GM18511 (cell line): ENCODE measurements around the gene CEP295NL.
"Not testable (repeated sequence)": the region's sequence is repeated elsewhere in the genome, so short reads cannot be mapped to it uniquely, and the experiment has no call there.

Experiments used
- ATAC-seq: cut with Tn5 transposase; IDR thresholded peaks from one replicate; pipeline ENCODE4 v1.9.1; 2021; ENCODE audit warnings: mild to moderate bottlenecking, moderate library complexity; ENCODE audit not compliant: unreplicated experiment

Gene CEP295NL

DNA sequence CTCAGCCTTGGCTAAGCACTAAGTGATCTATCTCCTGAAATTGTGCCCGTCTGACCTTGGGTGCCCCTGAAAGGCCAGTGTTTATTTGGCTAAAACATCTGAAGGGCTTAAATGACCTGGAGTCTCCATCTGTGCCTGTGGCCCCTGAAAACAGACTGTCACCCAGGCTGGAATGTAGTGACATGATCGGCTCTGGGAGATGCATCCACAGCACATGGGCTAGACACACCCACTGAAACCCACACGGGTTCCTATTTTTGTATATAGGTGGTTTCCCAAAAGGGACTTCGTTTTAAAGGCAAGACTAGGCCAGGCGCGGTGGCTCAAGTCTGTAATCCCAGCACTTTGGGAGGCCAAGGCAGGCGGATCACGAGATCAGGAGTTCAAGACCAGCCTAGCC lies 13.5 kb downstream of the CEP295NL start:
- no peak for ATAC-seq

DNA sequence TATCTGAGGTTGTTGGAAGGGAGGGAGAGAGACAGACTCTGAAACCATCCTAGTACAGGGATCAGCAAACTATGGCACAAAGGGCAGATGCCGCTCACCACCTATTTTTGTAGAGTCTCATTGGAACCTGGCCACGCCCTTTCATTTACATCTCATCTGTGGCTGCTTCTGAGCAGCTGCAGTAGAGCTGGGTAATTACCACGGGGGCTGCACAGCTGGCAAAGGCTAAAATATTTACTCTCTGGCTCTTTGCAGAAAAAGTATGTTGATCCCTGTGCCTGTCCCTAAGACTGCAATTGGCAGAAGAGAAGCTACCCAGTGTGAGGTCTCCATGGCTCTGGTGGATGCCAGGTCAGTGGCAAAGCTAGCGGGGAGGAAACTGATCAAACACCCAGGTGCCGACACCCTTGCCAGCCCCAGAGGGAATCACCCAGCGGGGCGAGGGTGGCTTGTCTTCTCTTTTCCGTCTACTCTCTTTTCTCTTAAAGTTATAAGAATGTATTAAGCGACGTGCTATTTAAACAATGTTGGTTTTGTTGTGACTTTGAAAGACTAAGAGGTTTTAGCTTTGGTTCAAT lies 14.0 kb downstream of the CEP295NL start:
- no peak for ATAC-seq

DNA sequence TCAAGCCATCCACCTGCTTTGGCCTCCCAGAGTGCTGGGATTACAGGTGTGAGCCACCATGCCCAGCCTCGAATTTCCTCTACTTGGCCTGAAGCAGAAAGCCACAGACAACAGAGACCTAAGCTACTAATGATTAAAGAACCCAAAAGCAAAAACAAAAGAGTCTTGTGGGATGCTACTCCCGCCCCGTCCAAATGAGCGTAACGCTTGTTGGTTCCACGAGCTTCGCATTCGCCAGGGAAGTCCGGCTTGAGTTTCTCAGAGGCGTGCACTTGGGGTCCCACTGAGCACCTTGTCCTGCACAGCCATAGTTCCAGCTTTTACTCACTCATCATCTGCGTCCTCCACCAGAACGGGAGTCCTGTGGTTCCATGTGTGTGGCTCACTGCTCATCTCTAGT lies 16.0 kb downstream of the CEP295NL start:
- ATAC-seq = no peak

DNA sequence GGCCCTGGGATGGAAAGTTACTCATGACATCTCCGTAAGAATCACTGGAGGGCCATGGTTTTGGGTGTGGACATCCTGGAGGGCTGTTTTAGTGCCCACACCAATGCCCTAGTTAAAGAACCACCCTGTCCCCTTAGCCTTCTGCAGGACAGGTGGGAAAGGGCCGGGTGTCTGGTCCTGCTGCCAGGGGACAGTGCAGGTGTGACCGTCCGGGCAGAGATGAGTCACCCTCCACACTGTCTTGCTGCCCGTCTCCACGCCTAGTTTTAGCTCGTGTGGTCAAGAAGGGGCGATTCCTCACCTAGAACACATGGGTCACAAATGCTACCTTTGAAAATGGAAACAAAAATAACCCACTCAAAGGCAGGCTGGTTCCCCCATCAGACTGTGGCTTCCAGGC lies 17.0 kb downstream of the CEP295NL start:
- ATAC-seq = no peak

DNA sequence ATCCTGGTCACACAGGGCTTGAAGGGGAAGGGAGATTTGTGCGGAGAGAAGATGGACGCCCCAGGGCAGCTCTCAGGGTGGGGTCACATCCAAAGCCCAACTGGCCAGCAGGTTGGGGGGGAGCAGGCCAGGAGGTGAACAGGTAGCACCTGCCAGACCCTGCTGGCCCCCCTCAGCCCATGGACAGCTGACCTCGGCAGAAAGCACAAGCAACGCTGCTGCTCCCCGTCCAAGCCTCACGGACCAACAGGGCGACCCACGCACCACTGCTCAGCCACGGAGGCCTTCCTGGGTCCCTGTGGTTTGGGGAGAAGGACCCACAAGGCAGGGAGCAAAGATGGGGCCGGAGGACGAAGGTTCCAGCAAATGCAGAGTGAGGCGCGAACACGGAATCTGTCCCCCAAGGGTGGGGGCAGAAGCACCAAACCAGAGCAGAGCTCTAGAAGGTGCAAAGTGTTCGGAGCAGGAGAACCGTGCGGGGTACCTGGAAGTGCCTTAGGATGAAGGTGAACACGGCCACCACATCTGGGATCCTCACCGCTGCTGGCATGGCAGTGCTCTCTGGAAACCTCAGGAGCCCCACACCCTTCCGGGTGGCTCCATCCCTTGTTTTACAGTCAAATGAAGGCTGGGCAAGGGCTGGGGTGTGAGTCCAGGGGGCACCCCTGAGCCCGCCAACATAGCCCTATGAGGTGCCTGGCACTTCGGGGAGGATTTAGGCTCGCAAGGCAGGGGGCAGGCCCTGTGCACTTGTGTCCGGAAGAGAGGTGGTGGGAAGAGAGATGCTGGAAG lies 17.9 kb downstream of the CEP295NL start:
- no peak for ATAC-seq

DNA sequence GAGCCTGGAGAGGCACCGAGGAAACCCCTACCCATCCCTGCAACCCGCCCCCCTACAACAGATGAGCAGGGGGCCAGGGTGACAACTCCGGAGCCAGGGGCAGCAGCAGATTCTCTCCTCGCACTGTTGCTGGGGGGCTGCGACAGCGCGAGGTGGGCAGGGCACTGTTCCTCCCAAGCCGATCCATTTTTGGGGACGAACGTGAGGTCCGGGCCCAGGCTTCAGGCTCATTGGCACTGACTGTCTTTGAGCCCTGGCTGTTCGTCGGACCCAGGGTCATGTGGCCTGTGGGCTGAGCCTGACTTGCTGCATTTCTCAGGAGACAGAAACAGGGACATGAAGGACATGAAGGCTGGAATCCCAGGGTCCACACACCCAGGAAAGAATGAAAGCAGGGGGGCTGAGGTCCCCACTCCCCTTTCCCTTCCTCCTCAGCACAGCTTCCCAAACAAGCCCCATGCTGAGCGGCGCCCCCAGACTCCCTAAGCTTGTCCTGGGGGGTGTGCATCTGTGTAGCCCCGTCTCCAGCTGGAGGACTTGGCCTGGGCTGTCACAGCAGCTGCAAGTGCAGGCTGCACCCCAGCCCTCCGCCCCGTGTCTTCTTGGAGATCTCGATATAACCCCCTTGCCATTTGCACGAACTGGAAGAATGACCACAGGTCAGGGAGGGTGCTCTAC lies 18.7 kb downstream of the CEP295NL start:
- no peak for ATAC-seq

DNA sequence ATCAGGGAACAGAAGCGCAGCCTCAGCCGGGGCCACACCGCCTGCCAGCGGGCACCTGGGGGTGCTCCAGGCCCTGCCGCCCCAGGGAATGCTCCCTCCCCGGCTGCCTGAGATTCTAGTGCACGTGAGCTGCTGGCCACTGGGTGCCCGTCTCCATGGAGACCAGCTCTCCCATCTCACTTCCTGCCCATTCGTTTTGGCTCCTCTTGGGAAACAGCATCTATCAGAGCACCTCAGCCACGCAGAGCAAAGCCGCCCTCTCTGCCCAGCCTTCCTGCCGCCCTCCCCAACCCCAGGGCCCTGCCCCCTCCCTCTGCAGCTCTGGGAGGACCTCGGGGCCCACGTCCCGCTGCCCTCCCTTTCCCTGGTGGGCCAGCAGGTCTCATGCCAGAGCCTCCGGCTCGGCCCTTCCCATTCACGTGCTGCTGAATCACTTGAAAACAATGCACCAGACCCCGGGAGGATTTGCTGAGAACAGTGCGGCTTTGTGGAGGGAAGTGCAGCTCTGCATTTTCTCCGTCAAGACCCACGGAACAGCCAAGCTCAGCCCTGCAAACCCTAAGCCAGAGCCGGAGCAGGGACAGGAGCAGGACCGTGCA lies 19.4 kb downstream of the CEP295NL start:
- ATAC-seq = no peak

DNA sequence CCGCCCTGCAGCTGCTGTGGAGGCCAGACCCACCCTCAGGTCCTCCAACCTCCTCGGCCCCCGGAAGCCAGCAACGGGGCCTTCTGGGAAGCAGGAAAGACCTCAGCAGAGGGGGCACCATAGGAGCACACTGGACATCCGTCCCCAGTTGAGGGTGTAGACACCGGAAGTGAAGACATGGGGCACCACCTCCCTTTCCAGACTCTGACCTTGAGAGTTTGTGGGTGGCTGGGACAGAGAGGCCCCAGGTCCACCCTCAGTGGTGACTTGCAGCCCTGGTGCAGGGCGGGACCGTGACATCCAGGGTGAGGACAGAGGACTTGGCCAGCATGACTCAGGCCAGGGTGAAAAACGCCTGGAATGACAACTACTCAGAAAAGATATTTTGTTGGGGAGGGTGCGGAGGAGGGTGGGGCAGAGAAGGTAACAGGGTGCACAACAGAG lies 19.9 kb downstream of the CEP295NL start:
- no peak for ATAC-seq

DNA sequence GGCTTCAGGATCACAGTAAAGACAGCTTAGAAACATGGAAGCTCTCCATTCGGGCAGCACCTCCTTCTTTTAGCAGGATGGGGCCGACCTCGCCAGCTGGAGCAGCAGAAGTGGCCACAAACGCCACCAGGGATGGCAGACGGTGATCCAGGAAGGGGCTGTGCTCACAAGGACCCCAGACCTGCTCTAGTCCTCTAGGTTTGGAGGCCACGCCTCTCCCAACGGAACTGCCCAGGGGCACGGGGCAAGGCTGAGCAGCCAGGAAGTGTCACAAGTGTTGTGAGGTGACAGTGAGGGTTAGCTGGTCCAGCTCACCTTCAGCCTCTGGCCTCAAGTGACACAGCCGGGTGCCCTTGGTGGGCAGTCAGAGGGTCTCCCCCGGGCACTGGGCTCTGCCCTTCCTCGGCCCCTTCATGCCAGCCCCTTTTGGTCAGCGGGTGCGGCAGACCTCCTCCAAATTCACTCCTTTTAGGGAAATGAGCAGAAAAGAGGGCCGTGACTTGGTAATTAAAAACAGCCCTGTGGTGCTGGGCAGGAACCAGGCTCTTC lies 20.4 kb downstream of the CEP295NL start:
- no peak for ATAC-seq

DNA sequence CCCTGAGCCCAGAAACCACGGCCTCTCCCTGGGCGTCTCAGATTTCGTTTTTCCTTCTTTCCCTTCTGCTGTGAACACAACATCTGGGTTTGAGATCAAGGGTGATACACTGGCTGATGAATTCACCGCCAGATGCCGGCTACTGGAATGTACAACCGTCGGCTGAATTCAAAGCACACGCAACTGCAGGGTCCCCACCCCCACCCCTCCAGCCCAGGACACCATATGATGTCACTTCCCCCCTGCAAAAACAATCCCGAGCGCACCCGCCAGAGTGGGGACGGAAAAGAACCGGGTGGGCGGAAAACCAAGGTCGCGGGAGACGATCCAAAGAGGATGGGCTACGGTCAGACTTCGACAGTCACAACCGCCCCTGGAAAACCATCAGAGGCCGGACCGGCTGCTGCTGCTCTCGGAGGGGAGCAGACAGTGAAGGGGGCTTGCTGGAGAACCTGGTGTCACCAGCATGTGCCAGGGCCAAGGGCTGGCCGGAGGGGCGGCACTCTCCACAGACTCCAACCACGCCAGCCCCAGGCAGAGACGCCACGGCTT lies 23.3 kb downstream of the CEP295NL start:
- ATAC-seq = no peak

DNA sequence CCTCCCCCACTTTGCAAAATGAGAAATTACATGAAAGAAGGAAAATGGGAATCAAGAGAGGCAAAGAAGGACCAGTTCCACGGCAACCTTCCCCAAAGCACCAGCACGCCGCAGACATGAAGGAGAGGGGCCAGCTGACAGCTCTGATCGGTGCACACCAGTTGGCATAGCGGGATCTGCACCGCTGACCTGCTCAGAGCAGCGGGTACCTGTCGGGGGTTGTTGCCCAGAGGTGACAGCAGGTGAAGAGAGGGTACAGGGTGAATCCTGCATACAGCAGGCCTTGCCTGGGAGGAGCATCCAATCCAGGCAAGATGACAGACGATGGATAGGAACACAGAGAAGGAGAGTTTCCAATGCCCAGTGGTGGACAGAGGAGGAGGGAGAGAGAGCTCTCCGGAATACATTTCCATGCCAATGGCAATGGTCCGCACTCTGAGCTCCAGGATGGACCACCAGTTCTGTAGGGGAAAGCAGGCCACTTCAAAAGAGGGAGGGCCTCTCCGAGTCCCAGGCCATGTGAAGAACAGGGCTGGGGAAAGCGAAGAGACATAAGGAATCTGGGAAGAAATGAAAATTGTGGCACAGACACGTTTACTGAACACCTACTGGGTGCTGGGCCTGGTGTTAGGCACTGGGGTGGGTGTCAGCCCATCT lies 24.0 kb downstream of the CEP295NL start:
- ATAC-seq = no peak

DNA sequence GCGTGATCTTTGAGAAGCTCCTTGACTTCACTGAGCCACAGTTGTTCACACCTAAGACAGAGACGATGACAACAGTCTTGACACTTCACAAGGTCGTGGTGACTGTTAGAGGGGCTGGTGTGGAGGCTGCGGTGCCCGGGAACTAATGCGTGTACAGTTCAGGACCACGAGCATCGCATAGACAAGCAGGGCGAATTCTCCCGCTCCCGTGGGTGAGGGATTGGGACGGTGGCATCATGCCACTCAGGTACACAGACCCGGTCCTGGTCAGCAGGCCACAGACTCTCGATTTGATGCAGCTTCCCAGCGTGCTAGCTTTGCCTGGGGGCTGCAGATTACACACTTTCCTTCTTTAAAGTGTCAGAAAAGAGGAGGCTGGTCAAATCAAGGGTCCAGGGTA lies 24.7 kb downstream of the CEP295NL start:
- ATAC-seq = no peak

DNA sequence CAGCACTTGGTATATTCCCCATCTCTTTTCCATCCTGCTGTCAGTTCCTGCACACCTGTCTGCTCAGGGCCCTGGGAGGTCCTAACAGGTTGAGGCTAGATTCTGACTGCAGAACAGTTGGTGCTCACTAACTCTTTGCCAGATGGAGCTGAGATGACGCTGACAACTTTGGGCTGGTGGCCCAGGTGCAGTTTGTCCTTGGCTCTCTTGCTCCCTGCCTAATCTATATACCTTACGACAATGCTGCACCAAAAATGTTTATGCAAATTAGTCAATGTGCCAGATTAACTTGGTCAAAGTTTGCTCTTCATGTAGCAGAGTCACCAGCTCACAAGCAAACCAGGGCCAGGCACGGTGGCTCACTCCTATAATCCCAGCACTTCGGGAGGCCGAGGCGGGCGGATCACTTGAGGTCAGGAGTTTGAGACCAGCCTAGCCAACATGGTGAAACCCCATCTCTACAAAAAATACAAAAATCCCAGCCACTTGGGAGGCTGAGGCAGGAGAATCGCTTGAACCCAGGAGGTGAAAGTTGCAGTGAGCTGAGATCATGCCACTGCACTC lies 26.0 kb downstream of the CEP295NL start:
- ATAC-seq = not testable (repeated sequence)

DNA sequence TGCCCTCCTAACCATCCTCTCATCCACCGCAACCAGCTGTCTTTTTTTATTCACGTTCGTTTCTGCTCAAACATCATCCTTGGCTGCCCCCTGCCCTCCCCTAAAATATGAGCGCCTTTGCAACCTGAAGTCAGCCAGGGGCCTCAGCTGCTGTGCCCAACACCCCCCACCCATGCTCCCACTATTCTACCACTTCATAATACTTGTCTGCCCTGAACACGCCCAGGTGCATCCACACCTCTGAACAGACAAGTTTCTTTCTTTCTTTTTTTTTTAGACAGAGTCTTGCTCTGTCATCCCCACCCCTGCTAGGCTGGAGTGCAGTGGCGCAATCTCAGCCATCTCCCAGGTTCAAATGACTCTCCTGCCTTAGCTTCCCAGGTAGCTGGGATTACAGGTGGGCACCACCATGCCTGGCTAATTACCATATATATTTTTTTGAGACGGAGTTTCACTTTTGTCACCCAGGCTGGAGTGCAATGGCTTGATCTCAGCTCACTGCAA lies 26.9 kb downstream of the CEP295NL start:
- ATAC-seq = no peak

DNA sequence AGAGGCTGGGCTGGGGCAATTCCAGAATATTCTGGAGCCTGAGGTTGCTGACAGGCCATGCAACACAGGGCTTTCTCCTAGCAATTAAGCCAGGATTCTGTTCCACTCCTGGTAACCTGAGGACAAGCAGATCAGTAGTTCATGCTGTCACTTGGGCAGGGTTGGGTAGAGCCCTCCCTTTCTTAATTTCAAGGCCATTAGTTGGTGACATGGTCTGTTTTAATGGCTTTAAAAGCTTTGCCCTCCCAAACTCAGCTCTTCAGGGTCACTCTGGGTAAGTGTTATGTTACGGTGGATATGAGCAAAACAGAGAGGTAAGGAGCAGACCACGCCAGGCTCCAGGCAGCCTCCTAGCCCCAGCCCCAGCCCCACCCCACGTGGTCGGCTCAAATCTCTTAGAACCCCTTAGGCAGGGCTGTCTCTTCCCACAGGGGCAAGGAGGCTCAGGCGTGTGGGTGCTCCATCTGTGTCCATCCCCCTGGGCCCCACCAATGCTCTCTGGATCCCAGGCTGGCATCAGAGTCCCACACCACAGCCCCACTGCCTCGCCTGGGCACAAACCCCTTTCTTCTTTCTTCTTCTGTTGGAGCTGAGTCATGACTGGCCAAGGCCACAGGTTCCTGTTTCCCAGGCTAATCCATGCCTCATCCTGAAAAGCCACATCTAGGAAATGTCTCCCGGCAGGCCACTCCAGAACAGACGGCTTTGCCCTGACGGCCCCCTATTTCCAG lies 27.5 kb downstream of the CEP295NL start:
- ATAC-seq = no peak

DNA sequence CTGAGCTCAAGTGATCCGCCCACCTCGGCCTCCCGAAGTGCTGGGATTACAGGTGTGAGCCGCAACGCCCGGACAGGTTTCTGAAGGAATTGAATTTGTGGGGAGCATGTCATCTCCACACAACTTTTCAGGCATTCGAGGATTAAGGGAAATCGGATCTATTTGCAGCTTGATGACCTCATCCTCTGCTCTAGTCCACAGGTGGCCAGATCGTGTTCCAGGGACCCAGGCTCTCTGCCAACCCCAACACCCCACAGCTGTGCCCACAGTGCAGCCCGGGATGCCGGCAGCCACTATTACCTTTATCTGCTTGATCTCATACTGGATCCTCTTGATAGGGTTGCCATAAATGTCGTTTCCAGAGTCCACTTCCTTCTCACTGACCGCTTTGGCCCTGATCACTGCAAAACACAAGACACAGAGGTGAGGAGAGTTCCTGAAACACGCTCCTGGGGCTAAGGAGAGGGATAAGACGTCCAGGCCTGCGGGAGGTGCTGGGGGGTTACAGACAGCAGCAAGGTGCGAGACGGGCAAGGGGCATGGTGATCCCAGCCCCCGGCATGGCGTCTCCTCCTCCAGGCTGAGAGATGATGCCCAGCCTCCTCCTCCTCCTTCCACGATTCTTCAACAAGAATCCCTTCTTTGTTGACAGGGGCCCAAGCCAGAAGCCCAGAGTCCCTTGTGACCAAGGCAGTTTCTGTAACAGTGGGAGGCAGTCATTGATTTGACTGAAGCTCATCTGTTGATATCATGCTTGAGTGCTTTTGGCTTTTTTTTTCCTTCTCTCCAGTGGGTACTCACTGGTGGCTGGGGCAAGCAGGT lies 29.3 kb downstream of the CEP295NL start:
- no peak for ATAC-seq

DNA sequence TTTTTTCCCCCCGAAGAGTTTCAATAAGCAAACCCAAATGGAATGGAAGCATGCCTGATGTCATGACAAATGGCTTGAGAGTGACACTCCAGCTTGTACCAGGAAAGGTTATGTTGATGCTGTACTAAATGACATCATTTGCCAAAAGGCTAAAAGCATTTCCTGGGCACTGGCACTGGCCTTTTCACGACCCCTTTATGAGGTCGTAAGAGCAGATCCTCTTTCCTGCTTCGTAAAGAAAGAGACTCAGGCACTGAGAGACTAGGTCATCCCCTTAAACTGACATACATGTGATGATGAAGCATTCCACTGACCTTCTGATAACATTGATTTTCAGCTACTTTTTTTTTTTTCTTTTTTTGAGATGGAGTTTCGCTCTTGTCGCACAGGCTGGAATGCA lies 30.5 kb downstream of the CEP295NL start:
- ATAC-seq = no peak

DNA sequence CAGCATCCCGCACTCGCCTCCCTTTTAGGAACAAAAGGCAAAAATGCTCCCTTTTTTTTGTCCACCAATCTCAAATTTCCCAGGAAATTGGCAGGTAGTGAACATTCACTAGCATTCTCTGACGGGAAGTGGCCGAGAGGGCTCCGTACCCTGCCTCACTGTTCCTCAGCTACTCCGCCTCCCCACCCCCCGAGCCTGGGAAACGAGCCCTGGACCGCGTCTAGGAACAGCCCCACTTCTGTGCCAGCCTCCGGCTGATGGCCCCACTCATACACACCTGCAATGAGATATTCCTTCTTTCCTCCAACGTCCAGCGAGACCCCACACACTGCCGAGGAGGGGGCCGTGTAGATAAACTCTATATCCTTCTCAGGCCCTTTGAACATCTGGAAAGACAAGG lies 32.4 kb downstream of the CEP295NL start:
- ATAC-seq = no peak

DNA sequence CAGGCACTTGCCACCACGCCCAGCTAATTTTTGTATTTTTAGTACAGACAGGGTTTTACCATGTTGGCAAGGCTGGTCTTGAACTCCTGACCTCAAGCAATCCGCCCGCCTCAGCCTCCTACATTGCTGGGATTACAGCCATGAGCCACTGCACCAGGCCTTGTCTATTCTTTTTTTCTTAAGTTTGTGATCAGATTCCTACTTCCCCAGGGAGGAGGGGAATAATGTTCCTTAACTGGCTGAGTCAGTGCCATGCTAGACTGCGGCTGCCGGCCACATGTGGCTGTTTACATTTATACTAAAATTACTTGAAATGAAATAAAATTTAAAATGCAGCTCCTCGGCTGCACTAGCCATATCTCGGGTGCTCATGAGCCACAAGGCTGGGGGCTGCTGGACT lies 34.6 kb downstream of the CEP295NL start:
- ATAC-seq = no peak
